ENCODE results near the gene MTCL3.

GRCh38 chr6:127567476-127567875, 48.3 kb upstream of the MTCL3 start:
- TF ChIP-seq EZH2 (IDR thresholded peaks at IDR 0.05; ENCODE audit: borderline replicate concordance) (no peak), CTCF (IDR thresholded peaks at IDR 0.05; ENCODE audit: poor library complexity) (no peak), EZH2phosphoT487 (IDR thresholded peaks at IDR 0.05; ENCODE audit: low read depth, severe bottlenecking, unreplicated experiment) (no peak)

All from hepatocyte (in vitro differentiated cells).